ENCODE results near the gene FIS1.
"Not testable (repeated sequence)": the region's sequence is repeated elsewhere in the genome, so short reads cannot be mapped to it uniquely, and the experiment has no call there.

FIS1 gene

GRCh38 chr7:101244375-101245146 is at the start of gene FIS1:
FIS1 (minus strand) TSS chr7:101245081; CDS start chr7:101245004, 77 bp downstream.
- ATAC-seq (ENCODE audit: low read depth) (peak; percentile 91), DNase-seq (ENCODE audit: low spot score in 2 of 2) (peak; percentile 90 to 97)
- peaks cover 8% of the 10 kb centered on the region for H3K4me1 Mint-ChIP-seq
- no peaks in the 10 kb centered on the region for H3K27me3 Mint-ChIP-seq
- no peaks in the 10 kb centered on the region for H3K9me3 Mint-ChIP-seq
- peak within 1 kb of the TSS; percentile 94 for H3K27ac Mint-ChIP-seq
- H3K36me3 Mint-ChIP-seq: peaks cover 8% of the 10 kb centered on the region
- H3K4me3 Mint-ChIP-seq: peak within 1 kb of the TSS; percentile 98

GRCh38 chr7:101294039-101294831 is 49.4 kb upstream of the FIS1 start:
- H3K4me3 Mint-ChIP-seq: no peak overlapping the region
- no peaks in the 10 kb centered on the region for H3K9me3 Mint-ChIP-seq
- H3K4me1 Mint-ChIP-seq: peaks cover 13% of the 10 kb centered on the region
- DNase-seq (ENCODE audit: low spot score in 2 of 2): no peak
- no peak overlapping the region for H3K27ac Mint-ChIP-seq
- peaks cover 4% of the 10 kb centered on the region for H3K36me3 Mint-ChIP-seq
- no peak for ATAC-seq (ENCODE audit: low read depth)
- H3K27me3 Mint-ChIP-seq: peaks cover 16% of the 10 kb centered on the region

- Mint-ChIP-seq H3K27me3 (peaks cover 16% of the 10 kb centered on the region), H3K4me1 (peaks cover 13% of the 10 kb centered on the region)
- H3K9me3 Mint-ChIP-seq; ATAC-seq (ENCODE audit: low read depth); DNase-seq (ENCODE audit: low spot score in 2 of 2); H3K4me3 Mint-ChIP-seq; H3K36me3 Mint-ChIP-seq; H3K27ac Mint-ChIP-seq: not testable (repeated sequence)
These were observed 48.5 kb upstream of the FIS1 start for GRCh38 chr7:101293069-101294021.

- not testable (repeated sequence) for H3K9me3 Mint-ChIP-seq; DNase-seq (ENCODE audit: low spot score in 2 of 2); H3K27ac Mint-ChIP-seq; ATAC-seq (ENCODE audit: low read depth); H3K4me3 Mint-ChIP-seq; H3K36me3 Mint-ChIP-seq
- H3K27me3 Mint-ChIP-seq: peaks cover 13% of the 10 kb centered on the region
- peaks cover 13% of the 10 kb centered on the region for H3K4me1 Mint-ChIP-seq
These were observed 47.7 kb upstream of the FIS1 start for GRCh38 chr7:101292566-101292965.

GRCh38 chr7:101290186-101291037 is 45.5 kb upstream of the FIS1 start:
- peaks cover 10% of the 10 kb centered on the region for H3K27me3 Mint-ChIP-seq
- H3K27ac Mint-ChIP-seq, H3K36me3 Mint-ChIP-seq, H3K9me3 Mint-ChIP-seq: not testable (repeated sequence)
- H3K4me1 Mint-ChIP-seq: peaks cover 13% of the 10 kb centered on the region
- DNase-seq (ENCODE audit: low spot score in 2 of 2) (peak; percentile 62 to 72), ATAC-seq (ENCODE audit: low read depth) (peak; percentile 74)
- H3K4me3 Mint-ChIP-seq: peak overlapping the region; percentile 67

DNA sequence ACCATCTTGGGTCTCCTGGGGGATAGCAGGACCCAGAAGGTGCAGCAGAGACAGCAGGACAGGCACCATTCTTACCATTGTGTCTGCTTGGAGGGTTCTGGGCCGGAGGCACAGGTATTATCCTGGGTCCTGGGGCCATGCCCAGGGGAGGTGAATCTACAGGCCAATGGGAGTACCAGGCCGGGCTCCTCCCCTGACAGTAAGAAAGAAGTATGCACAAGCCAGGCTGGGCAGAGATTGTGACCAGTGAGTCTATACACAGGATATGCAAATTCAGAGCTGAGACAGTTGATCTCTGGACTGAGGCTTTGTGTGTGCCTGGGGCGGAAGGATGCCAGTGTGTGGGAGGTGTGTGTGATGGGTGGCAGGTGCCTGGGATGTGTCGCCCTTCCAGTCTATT is 44.8 kb upstream of the FIS1 start:
- H3K27ac Mint-ChIP-seq: not testable (repeated sequence)
- Mint-ChIP-seq H3K27me3 (peaks cover 10% of the 10 kb centered on the region), H3K4me1 (peaks cover 13% of the 10 kb centered on the region)

GRCh38 chr7:101288439-101288838 is 43.6 kb upstream of the FIS1 start:
- no peak for DNase-seq (ENCODE audit: low spot score in 2 of 2)
- peaks cover 13% of the 10 kb centered on the region for H3K4me1 Mint-ChIP-seq
- peaks cover 7% of the 10 kb centered on the region for H3K27me3 Mint-ChIP-seq

More for the DNA sequence above, 44.8 kb upstream of the FIS1 start:
- H3K36me3 Mint-ChIP-seq; DNase-seq (ENCODE audit: low spot score in 2 of 2); H3K9me3 Mint-ChIP-seq: not testable (repeated sequence)
- peak; percentile 86 for ATAC-seq (ENCODE audit: low read depth)
- H3K4me3 Mint-ChIP-seq: peak overlapping the region; percentile 37

DNA sequence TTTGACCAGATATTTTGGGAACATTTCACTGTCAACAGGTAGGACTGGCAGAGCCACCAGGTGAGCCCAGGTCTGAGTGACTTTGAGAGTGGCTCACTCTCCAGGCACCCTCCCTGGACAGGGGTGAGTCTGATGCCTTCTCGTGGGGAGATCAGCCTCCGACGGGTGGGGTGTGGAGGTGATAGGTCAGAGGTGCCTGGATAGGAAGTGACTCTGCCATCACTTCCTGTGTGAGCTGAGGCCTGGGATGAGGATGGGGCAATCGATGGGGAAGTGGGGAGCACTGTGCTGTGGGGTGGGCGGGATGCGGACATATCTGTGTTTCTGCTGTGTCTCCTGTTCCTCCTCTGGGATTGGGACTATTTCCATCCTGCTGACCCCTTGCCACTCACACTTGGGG is 42.2 kb upstream of the FIS1 start:
- peaks cover 2% of the 10 kb centered on the region for H3K36me3 Mint-ChIP-seq
- no peak overlapping the region for H3K27ac Mint-ChIP-seq
- H3K4me3 Mint-ChIP-seq: no peak overlapping the region
- peaks cover 19% of the 10 kb centered on the region for H3K4me1 Mint-ChIP-seq
- ATAC-seq (ENCODE audit: low read depth): no peak
- DNase-seq (ENCODE audit: low spot score in 2 of 2): no peak
- peaks cover 7% of the 10 kb centered on the region for H3K27me3 Mint-ChIP-seq
- no peaks in the 10 kb centered on the region for H3K9me3 Mint-ChIP-seq

More at GRCh38 chr7:101288439-101288838, 43.6 kb upstream of the FIS1 start:
- no peak for ATAC-seq (ENCODE audit: low read depth)
- Mint-ChIP-seq H3K9me3 (no peaks in the 10 kb centered on the region), H3K27ac (no peak overlapping the region), H3K4me3 (no peak overlapping the region), H3K36me3 (peaks cover 2% of the 10 kb centered on the region)

- not testable (repeated sequence) for H3K27me3 Mint-ChIP-seq; H3K36me3 Mint-ChIP-seq; ATAC-seq (ENCODE audit: low read depth); DNase-seq (ENCODE audit: low spot score in 2 of 2); H3K9me3 Mint-ChIP-seq; H3K27ac Mint-ChIP-seq; H3K4me3 Mint-ChIP-seq
- peaks cover 21% of the 10 kb centered on the region for H3K4me1 Mint-ChIP-seq
These were observed 41.0 kb upstream of the FIS1 start for GRCh38 chr7:101285880-101286279.

DNA sequence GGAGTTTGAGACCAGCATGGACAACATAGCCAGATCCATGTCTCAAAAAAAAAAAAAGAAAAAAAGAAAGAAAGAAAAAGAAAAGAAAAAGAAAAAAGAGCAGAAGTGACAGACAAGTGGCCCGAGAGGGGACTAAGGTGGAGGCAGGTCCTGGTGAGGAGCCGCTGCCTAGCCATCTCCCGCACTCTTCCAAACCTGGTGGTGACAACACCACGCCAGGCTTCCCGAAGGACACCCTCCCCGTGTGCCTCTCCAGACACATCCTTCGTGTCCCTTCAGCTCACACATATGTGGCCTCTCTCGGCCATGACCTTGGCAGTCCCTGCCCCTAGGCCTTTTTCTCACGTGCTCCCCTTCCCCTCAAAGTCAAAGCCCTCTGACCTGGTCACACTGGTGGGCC is 40.3 kb upstream of the FIS1 start:
- Mint-ChIP-seq H3K4me3 (no peak overlapping the region), H3K27me3 (peaks cover 4% of the 10 kb centered on the region), H3K4me1 (peaks cover 15% of the 10 kb centered on the region), H3K27ac (no peak overlapping the region), H3K36me3 (no peaks in the 10 kb centered on the region), H3K9me3 (no peaks in the 10 kb centered on the region)
- DNase-seq (ENCODE audit: low spot score in 2 of 2) (no peak), ATAC-seq (ENCODE audit: low read depth) (no peak)

DNA sequence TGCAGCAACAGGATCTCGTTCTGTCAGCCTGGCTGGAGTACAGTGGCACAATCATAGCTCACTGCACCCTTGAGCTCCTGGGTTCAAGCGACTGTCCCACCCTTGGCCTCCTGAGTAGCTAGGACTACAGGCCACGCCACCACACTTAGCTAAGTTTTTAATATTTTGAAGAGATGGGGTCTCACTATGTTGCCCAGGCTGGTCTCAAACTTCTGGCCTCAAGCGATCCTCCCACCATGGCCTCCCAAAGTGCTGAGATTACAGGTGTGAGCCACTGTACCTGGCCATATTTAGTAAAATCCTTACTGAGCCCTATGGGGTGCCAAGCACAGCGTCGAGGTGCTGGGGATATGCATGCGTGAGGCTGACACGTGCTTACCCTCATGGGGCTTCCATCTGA is 36.0 kb upstream of the FIS1 start:
- not testable (repeated sequence) for H3K4me3 Mint-ChIP-seq; H3K36me3 Mint-ChIP-seq; H3K27ac Mint-ChIP-seq; H3K4me1 Mint-ChIP-seq; H3K9me3 Mint-ChIP-seq; DNase-seq (ENCODE audit: low spot score in 2 of 2); ATAC-seq (ENCODE audit: low read depth)
- peaks cover 21% of the 10 kb centered on the region for H3K27me3 Mint-ChIP-seq

DNA sequence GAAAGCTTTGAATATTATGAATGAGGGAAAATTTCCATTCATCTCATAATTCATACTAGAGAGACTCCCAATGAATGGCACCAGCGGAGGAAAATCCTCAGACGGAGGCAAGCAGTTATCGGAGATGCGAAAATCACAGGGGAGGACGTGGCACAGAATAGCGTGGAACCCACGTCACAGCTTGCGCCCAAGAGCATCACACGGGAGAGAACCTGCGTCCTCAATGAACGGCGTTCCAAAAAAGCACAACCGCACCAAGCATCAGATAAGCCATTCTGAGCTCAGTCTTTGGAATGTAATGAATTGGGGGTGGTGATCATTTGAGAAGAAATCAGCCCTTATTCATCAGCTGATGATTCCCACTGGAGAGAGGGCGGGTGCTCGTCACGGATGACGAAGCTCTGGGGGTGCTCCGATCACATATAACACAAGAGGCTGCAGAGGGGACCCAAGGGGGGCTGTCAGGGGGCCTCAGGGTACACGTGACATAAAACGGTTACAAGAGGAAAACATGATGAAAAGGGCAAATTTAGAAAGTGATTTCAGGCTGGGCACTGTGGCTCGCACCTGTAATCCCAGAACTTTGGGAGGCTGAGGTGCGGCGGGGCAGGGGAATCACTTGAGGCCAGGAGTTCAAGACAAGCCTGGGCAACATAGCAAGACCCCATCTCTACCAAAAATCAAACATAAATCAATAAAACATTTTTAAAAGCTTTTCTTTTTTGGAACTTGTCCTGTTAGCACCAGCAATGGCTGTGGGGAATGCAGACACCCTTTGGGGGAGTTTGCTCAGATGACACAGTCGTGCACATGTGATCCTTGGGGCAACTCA is 33.8 kb upstream of the FIS1 start:
- no peak for ATAC-seq (ENCODE audit: low read depth)
- H3K27me3 Mint-ChIP-seq: peaks cover 24% of the 10 kb centered on the region
- no peak overlapping the region for H3K27ac Mint-ChIP-seq
- peaks cover 7% of the 10 kb centered on the region for H3K4me1 Mint-ChIP-seq
- H3K9me3 Mint-ChIP-seq: no peaks in the 10 kb centered on the region
- H3K36me3 Mint-ChIP-seq: no peaks in the 10 kb centered on the region
- DNase-seq (ENCODE audit: low spot score in 2 of 2): no peak
- no peak overlapping the region for H3K4me3 Mint-ChIP-seq
